Measurements from ENCODE around the gene HDDC2. TPM values are rescaled to one million over a fixed set of nuclear protein-coding genes. Genes with fewer than 3 reads are reported as not detected.

The HDDC2 gene
- total and polyA plus RNA-seq, 2 of the 8 experiments (the other 6 are each of a cell fraction or from before 2014, with no cell fraction given) = 89.3 to 129 TPM

DNA sequence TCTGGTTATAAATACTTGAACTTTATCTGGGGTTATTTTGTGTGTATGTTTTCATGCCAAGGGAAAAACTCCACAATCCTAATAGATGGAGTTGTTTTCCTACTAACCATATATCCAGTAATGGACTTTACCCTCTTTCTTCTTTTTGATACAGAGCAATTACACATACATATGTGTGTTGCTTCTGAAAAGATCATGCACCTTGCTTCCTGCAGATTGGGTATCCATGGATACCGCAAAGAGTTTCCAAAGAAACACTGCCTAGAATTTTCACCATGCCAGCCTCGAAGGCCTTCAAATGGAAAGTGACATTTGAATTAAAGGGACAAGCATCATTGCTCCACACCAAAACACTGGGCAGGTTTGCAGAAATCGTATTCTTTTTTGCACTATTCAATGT, 26.8 kb downstream of the HDDC2 start (continued):
- TF ChIP-seq, protein P1, sequence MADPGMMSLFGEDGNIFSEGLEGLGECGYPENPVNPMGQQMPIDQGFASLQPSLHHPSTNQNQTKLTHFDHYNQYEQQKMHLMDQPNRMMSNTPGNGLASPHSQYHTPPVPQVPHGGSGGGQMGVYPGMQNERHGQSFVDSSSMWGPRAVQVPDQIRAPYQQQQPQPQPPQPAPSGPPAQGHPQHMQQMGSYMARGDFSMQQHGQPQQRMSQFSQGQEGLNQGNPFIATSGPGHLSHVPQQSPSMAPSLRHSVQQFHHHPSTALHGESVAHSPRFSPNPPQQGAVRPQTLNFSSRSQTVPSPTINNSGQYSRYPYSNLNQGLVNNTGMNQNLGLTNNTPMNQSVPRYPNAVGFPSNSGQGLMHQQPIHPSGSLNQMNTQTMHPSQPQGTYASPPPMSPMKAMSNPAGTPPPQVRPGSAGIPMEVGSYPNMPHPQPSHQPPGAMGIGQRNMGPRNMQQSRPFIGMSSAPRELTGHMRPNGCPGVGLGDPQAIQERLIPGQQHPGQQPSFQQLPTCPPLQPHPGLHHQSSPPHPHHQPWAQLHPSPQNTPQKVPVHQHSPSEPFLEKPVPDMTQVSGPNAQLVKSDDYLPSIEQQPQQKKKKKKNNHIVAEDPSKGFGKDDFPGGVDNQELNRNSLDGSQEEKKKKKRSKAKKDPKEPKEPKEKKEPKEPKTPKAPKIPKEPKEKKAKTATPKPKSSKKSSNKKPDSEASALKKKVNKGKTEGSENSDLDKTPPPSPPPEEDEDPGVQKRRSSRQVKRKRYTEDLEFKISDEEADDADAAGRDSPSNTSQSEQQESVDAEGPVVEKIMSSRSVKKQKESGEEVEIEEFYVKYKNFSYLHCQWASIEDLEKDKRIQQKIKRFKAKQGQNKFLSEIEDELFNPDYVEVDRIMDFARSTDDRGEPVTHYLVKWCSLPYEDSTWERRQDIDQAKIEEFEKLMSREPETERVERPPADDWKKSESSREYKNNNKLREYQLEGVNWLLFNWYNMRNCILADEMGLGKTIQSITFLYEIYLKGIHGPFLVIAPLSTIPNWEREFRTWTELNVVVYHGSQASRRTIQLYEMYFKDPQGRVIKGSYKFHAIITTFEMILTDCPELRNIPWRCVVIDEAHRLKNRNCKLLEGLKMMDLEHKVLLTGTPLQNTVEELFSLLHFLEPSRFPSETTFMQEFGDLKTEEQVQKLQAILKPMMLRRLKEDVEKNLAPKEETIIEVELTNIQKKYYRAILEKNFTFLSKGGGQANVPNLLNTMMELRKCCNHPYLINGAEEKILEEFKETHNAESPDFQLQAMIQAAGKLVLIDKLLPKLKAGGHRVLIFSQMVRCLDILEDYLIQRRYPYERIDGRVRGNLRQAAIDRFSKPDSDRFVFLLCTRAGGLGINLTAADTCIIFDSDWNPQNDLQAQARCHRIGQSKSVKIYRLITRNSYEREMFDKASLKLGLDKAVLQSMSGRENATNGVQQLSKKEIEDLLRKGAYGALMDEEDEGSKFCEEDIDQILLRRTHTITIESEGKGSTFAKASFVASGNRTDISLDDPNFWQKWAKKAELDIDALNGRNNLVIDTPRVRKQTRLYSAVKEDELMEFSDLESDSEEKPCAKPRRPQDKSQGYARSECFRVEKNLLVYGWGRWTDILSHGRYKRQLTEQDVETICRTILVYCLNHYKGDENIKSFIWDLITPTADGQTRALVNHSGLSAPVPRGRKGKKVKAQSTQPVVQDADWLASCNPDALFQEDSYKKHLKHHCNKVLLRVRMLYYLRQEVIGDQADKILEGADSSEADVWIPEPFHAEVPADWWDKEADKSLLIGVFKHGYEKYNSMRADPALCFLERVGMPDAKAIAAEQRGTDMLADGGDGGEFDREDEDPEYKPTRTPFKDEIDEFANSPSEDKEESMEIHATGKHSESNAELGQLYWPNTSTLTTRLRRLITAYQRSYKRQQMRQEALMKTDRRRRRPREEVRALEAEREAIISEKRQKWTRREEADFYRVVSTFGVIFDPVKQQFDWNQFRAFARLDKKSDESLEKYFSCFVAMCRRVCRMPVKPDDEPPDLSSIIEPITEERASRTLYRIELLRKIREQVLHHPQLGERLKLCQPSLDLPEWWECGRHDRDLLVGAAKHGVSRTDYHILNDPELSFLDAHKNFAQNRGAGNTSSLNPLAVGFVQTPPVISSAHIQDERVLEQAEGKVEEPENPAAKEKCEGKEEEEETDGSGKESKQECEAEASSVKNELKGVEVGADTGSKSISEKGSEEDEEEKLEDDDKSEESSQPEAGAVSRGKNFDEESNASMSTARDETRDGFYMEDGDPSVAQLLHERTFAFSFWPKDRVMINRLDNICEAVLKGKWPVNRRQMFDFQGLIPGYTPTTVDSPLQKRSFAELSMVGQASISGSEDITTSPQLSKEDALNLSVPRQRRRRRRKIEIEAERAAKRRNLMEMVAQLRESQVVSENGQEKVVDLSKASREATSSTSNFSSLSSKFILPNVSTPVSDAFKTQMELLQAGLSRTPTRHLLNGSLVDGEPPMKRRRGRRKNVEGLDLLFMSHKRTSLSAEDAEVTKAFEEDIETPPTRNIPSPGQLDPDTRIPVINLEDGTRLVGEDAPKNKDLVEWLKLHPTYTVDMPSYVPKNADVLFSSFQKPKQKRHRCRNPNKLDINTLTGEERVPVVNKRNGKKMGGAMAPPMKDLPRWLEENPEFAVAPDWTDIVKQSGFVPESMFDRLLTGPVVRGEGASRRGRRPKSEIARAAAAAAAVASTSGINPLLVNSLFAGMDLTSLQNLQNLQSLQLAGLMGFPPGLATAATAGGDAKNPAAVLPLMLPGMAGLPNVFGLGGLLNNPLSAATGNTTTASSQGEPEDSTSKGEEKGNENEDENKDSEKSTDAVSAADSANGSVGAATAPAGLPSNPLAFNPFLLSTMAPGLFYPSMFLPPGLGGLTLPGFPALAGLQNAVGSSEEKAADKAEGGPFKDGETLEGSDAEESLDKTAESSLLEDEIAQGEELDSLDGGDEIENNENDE (IDR thresholded peaks at IDR 0.05; ENCODE audit: insufficient replicate concordance, low read length) = no peak
- TF ChIP-seq SIX5 (IDR thresholded peaks at IDR 0.05; ENCODE audit: low read depth, low read length) (no peak), SIRT6 (IDR thresholded peaks at IDR 0.05; ENCODE audit: low read length) (no peak), SP4 (IDR thresholded peaks at IDR 0.05; ENCODE audit: low read length) (no peak), EZH2 (IDR thresholded peaks at IDR 0.05; ENCODE audit: low read depth, low read length, severe bottlenecking) (no peak), SP2 (IDR thresholded peaks at IDR 0.05; ENCODE audit: low read length) (no peak), BACH1 (IDR thresholded peaks at IDR 0.05; ENCODE audit: low read length) (no peak)
- TF ChIP-seq, protein P2, sequence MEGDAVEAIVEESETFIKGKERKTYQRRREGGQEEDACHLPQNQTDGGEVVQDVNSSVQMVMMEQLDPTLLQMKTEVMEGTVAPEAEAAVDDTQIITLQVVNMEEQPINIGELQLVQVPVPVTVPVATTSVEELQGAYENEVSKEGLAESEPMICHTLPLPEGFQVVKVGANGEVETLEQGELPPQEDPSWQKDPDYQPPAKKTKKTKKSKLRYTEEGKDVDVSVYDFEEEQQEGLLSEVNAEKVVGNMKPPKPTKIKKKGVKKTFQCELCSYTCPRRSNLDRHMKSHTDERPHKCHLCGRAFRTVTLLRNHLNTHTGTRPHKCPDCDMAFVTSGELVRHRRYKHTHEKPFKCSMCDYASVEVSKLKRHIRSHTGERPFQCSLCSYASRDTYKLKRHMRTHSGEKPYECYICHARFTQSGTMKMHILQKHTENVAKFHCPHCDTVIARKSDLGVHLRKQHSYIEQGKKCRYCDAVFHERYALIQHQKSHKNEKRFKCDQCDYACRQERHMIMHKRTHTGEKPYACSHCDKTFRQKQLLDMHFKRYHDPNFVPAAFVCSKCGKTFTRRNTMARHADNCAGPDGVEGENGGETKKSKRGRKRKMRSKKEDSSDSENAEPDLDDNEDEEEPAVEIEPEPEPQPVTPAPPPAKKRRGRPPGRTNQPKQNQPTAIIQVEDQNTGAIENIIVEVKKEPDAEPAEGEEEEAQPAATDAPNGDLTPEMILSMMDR (IDR thresholded peaks at IDR 0.05; ENCODE audit: control extremely low read depth in 1 of 3, insufficient read depth in 1 of 3, low read depth in 1 of 3, low read length in 3 of 3) = no peak
- TF ChIP-seq, protein P3, sequence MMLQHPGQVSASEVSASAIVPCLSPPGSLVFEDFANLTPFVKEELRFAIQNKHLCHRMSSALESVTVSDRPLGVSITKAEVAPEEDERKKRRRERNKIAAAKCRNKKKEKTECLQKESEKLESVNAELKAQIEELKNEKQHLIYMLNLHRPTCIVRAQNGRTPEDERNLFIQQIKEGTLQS (IDR thresholded peaks at IDR 0.05; ENCODE audit: insufficient read depth, low read depth, low read length) = no peak

All from H1 (cell line).